Astrocyte (in vitro differentiated cells and primary cell): Measurements from ENCODE around the gene ARHGEF2.

Experiments
- EZH2 ChIP-seq: IDR thresholded peaks from 2 replicates; pipeline ENCODE4 v1.6.1; 2012; ENCODE audit warnings: mild to moderate bottlenecking, low read length, inconsistent platforms; ENCODE audit not compliant: insufficient read depth
- TF ChIP-seq, protein P1 (sequence below): IDR thresholded peaks from 2 replicates; pipeline ENCODE4 v1.5.1; 2011; ENCODE audit warnings: low read depth, mild to moderate bottlenecking, inconsistent platforms, low read length, moderate library complexity; ENCODE audit not compliant: insufficient read depth

DNA sequence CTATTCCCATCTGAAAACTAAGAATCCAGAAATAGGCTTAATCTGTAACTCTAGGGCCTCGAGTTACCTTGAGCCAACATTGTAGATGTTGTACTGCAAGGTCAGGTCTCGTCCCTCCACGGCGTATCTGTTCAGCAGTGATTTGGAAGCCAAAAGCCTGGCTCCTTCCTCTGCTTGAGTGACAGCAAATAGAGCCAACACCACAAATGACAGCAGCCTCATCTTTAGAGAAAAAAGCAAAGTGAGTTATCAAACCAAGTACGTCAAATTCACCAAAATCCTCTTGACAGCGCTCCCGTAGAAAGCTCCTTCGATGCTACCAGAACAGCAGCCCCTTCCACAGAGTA is 41.6 kb upstream of the ARHGEF2 start:
- TF ChIP-seq, protein P1, sequence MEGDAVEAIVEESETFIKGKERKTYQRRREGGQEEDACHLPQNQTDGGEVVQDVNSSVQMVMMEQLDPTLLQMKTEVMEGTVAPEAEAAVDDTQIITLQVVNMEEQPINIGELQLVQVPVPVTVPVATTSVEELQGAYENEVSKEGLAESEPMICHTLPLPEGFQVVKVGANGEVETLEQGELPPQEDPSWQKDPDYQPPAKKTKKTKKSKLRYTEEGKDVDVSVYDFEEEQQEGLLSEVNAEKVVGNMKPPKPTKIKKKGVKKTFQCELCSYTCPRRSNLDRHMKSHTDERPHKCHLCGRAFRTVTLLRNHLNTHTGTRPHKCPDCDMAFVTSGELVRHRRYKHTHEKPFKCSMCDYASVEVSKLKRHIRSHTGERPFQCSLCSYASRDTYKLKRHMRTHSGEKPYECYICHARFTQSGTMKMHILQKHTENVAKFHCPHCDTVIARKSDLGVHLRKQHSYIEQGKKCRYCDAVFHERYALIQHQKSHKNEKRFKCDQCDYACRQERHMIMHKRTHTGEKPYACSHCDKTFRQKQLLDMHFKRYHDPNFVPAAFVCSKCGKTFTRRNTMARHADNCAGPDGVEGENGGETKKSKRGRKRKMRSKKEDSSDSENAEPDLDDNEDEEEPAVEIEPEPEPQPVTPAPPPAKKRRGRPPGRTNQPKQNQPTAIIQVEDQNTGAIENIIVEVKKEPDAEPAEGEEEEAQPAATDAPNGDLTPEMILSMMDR: no peak
- TF ChIP-seq EZH2: no peak
